Stimulated activated CD4-positive, alpha-beta T cell treated with anti-CD3 and anti-CD28 coated beads, Interleukin-2, amount 100 ng/mL, for 24 hours (primary cell): ENCODE measurements around the gene PCDH7.

Experiments
- DNase-seq, 2 donors: peaks; one replicate each; pipeline ENCODE4 v3.0.0-alpha.2; 2020

PCDH7 gene, protein sequence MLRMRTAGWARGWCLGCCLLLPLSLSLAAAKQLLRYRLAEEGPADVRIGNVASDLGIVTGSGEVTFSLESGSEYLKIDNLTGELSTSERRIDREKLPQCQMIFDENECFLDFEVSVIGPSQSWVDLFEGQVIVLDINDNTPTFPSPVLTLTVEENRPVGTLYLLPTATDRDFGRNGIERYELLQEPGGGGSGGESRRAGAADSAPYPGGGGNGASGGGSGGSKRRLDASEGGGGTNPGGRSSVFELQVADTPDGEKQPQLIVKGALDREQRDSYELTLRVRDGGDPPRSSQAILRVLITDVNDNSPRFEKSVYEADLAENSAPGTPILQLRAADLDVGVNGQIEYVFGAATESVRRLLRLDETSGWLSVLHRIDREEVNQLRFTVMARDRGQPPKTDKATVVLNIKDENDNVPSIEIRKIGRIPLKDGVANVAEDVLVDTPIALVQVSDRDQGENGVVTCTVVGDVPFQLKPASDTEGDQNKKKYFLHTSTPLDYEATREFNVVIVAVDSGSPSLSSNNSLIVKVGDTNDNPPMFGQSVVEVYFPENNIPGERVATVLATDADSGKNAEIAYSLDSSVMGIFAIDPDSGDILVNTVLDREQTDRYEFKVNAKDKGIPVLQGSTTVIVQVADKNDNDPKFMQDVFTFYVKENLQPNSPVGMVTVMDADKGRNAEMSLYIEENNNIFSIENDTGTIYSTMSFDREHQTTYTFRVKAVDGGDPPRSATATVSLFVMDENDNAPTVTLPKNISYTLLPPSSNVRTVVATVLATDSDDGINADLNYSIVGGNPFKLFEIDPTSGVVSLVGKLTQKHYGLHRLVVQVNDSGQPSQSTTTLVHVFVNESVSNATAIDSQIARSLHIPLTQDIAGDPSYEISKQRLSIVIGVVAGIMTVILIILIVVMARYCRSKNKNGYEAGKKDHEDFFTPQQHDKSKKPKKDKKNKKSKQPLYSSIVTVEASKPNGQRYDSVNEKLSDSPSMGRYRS (N-terminal part only)

DNA sequence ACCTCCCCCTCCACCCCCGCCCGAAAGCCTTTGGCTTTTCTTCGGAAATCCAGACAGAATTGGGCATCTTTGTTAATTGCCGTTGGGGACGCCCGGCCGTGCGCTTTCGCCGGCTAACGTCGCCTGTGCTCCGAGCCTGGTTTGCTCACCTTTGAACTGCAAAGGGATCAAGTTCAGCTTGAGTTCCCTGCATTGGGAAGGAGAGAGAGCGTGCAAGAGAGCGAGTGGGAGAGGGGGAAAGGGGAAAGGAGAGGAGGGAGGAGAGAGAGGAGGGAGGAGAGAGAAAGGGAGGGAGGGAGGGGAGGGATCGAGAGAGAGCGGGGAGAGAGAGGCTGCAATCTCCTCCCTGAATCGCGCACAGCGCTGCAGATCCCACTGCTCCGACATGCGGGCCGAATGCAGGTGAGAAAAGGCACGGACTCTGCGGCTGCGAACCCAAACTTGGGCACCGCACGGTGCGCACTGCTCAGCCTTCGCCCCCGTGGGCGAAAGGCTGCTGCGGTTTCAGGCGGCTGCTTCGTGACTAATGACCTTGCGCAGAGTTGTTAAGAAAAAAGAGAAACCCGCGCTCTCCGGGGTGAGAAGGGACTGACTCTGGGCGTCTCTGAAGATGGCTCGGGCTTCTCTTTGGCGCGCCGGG lies at the start of gene PCDH7:
Gene PCDH7 (plus strand): TSS at position 349 of the 640 bp plus-strand sequence. CDS start 1,054 bp downstream, outside the sequence.
- peak in 1 of 2 donors; percentile 17 for DNase-seq

DNA sequence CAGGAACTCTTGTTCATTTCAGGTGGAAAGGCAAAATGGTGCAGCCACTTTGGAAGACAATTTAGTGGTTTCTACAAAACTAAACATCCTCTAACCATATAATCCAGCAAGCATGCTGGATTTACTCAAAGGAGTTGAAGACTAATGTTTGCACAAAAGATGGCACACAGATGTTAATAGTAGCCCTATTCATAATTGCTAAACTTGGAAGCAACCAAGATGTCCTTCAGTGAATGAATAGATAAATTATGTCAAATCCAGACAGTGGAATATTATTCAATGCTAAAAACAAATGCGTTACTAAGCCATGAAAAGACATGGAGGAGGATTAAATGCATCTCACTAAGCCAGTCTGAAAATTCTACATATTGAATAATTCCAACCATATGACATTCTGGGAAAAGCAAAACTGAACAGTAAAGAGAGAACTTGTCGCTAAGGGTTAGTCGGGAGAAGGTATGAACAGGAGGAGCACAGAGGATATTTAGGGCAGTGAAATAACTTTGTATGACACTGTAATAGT lies 48.2 kb upstream of the PCDH7 start:
- DNase-seq, result no peak

DNA sequence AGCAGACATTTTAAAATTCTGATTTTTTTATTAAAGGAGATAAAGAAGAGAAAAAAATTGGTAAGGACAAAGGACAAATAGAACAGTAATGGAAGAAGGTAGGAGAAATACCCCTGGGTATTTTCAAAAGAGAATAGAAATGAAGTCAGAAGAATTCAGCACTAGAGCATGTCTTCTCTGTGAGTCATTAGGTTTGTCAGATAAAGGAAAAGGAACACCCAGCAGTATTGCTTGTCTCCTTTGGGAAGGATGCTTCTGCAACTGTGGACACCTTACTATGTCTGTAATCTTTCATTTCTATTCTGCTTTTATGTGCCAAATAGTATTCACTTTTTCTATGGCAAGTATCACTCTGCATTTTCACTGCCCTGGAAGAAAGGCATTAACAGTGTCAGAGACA lies 24.0 kb upstream of the PCDH7 start:
- DNase-seq, result no peak

DNA sequence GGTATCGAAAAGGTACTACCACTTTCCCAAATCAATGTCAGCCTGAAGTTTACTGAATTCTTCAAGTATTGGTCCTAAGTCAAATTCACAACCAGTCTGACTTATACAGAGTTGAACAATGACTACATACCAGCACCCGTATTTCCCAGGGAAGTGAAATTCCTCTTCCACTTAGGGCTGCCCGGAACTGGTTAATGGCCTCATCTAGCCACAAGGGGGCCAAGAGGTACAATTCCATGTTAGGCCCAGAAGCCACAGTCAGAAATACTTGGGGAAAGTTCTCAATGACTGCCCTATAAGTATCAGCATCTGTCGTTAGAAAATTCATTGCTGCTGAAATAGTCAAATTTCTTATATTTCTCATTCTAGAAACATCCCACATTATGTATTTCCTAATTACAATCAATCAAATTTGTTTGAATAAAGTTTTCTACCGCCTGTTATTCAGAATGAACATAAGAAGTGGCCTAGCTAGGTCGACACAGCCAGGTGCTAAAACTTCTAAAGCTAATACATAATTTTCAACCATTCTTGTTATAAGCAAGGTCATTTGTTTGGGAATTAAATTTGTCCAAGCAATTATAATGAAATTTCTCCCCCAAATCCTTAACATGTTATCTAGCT lies 5.6 kb upstream of the PCDH7 start:
- DNase-seq, result no peak

DNA sequence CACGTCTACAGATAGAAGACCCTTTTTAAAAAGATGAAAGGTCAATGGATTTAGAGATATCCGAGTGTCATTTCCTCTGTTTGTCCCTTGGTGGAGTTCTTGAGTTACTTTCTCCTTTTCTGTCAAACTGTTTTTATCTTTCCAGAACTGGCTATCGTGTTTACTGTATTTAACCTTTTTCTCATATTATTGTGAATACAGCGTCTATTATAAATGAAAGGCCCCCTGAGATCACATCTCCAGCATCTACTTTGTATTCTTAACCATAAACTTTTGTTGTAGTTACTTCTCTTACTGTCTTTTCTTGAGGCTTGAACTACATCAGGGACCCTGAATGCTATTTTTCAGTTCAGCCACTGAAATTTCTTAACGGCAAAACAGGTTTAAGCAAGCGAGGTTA lies 4.0 kb upstream of the PCDH7 start:
- DNase-seq, result no peak

DNA sequence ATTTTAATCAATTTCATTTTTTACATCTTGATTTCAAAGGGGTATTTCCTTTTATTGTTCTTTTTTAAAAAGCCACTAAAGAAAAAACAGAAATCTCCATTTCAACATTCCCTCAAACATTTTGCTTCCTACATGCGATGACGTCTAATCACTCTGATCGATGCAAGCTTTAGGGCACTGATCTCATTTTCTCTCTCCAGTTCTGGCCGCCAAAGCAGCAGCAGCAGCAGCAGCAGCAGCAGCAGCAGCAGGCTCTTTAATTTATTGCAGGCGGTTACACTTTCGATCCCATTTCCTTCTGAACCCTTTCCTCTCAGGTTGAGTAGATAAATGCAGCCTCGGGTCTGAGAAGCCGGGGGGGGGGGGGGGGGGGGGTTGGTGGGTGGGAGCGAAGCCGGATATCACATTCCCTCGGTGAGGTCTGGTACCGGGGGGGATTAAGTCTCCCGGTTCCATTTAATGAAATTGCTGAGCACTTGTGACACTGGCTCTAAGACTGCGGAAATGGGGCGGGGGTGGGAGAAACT lies 3.4 kb upstream of the PCDH7 start:
- no peak for DNase-seq

DNA sequence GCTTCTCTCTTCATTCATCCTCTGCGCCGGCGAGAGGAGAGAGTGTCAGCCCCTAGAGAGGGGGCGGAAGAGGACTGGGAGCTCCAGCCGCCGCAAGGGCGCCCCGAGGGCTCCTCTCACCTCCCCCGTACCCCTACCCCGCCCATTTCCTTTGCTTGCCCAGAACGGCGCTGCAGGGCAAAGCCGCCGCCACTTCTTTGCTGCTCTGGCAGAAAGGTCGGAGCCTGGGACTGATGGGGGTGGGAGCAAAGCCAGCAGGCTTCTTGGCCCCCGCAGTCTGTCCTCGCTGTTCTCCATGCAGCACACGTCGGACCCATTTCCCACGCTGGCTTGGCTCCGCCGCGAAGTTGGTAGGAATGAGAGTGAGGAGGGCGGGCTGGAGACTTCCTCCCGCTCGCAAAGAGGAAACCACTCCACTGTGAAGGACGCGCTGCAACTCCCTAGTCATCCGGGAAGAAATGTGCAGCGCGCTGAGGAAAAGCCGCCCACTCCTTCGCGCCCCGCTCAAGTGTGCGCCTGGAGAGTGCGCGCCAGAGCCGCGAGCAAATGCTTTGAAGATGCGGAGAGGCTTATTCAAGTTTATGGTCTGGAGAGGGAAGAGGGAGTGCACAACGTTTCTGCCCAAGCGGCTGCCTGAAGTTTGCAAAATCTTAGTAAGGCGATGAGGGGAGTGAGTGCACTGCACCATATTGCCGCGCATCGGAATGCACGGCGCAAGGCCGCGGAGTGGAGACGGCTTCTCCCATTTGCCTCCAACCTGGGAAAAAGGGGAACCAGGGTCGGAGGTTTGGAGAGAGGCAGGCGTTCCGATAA lies 2.8 kb upstream of the PCDH7 start:
- DNase-seq, result peak in 1 of 2 donors; percentile 19

DNA sequence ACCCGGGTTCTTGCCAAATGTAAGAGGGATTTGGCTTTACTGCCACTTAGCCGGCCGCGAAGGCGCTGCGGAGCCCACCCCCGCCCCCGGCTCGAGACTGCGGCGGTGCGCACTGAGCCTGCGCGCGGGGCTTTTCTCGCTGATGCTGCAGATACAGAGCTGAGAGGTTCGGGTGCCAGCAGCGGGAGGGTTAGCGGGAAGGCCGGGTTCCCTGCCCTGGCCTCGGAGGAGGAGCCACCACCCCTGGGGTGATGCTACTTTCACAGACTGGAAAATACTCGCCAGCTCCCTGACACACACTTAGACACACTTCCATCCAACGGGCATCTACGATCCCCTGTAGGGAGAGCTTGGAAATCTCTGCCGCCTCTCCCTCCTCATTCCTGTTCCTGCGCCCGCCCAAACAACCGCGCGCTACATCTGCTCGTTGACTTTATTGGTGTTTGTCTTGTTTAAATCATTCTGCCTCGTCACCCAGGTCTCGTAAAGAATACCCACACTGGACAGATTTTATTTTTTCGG lies 2.1 kb upstream of the PCDH7 start:
- peak in 1 of 2 donors; percentile 9 for DNase-seq

DNA sequence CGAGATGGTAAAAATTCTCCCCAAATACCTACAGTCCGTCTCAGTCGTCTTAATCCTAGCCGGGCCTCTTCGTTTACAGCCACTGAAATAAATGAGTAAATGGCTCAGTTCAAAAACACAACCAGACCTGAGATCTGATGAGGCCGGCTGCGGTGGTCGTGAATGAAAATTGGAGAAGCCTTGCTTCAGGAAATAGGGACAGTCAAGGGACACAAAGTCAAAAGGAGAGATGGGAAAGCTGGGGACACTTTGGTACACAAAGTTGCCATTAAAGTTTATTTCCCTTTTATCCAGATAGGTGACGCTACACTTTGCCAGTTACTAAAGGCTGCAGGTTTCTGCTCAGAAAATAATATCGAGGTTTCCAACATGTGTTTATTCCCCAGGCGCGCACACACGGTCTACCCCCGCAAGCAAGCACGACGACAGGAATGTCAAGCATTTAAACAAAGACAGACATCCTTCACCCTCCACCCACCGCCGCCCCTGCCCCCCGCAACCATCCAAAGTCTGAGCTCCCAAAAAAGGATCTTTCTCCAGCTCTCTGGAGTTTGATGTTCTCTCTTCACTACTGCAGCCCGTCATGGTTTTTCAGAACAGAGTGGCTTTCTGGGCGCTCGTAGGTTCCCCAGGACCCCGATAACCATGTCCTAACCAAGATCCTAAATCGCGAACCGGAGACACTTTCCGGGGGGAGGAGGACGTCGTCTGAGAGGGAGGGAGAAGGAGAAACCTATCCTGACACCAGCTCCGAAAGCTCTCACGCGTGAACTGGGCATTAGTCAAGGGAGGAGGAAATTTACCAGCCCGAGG lies 1.3 kb upstream of the PCDH7 start:
- no peak for DNase-seq

DNA sequence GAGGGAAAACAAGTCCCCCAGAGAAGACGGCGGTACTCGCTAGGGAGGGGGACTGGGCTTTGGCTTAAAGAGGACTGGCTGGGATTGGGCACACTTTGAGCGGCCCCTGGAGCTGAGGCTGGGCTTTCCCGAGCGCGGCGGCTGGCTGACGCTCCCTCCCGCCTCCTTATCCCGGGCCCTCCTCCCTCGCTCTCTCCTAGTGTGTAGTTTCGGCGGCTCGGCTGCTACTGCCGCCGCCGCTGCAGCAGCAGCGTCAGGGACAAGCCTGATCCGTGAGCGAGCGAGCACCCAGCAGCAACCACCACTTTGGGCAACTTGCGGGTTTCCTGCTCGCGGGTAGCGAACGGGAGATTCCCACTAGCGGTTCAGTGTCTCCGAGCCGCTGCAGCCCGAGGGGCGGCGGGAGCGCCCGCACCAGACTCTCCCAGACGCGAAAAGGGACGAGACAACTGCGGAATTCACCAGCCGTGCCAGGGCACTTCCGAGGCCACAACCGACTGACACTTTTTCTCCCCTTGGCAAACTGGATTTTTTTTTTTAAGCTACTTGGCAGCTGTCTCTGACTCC lies 632 bp upstream of the PCDH7 start:
- peak in 1 of 2 donors; percentile 16 for DNase-seq

DNA sequence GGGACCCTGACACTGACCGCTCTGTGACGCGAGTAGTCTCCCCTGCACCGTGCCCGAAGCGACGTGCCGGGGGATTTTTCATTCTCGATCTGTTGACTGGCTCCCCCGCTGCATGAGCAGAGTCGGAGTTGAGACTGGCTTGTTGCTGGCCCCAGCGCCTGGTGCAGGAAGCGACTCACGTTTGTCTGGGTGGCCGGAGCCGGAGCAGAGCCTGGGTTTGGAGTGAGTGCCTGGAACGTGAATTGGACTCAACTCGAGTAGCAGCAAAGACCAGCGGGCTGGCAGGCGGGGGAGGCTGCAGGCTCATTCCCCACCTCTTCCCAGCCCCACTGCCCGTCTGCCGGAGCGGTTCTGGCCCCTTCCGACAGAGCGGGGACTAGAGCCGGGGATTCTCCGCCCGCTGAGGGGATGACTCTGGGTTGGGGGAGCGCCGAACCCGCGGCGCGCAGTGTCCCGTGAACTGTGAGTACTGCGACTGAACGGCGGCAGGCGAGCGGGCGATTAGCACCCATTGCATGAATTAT lies 554 bp downstream of the PCDH7 start:
- DNase-seq, result peak in 1 of 2 donors; percentile 10

DNA sequence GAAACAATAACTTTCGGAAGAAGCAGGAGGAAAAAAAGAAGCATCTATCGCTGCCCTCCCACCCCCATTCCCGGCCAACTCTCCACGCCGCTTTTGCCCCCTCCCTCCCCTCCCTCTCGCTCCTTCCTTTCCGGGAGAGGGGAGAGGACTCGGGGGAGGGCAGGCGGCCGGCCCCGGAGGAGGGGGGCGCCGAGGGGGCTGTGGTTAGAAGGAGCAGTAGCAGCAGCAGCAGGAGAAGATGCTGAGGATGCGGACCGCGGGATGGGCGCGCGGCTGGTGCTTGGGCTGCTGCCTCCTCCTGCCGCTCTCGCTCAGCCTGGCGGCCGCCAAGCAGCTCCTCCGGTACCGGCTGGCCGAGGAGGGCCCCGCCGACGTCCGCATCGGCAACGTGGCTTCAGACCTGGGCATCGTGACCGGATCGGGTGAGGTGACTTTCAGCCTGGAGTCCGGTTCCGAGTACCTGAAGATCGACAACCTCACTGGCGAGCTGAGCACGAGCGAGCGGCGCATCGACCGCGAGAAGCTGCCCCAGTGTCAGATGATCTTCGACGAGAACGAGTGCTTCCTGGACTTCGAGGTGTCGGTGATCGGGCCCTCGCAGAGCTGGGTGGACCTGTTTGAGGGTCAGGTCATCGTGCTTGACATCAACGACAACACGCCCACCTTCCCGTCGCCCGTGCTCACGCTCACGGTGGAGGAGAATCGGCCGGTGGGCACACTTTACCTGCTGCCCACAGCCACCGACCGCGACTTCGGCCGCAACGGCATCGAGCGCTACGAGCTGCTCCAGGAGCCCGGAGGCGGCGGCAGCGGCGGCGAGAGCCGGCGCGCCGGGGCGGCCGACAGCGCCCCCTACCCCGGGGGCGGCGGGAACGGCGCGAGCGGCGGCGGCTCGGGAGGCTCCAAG lies 1.3 kb downstream of the PCDH7 start:
- peak in 1 of 2 donors; percentile 18 for DNase-seq

DNA sequence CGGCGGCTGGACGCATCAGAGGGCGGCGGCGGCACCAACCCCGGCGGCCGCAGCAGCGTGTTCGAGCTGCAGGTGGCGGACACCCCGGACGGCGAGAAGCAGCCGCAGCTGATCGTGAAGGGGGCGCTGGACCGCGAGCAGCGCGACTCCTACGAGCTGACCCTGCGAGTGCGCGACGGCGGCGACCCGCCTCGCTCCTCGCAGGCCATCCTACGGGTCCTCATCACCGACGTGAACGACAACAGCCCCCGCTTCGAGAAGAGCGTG lies 1.9 kb downstream of the PCDH7 start:
- no peak for DNase-seq

DNA sequence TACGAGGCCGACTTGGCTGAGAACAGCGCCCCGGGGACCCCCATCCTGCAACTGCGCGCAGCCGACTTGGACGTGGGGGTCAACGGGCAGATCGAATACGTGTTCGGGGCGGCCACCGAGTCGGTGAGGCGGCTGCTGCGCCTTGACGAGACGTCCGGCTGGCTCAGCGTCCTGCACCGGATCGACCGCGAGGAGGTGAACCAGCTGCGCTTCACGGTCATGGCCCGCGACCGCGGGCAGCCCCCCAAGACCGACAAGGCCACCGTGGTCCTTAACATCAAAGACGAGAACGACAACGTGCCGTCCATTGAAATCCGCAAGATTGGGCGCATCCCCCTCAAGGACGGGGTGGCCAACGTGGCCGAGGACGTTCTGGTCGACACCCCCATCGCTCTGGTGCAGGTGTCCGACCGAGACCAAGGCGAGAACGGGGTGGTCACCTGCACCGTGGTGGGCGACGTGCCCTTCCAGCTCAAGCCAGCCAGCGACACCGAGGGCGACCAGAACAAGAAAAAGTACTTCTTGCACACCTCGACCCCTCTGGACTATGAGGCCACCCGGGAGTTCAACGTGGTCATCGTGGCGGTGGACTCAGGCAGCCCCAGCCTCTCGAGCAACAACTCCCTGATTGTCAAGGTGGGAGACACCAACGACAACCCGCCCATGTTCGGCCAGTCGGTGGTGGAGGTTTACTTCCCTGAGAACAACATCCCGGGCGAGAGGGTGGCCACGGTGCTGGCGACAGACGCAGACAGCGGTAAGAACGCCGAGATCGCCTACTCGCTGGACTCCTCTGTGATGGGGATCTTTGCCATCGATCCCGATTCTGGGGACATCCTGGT lies 2.4 kb downstream of the PCDH7 start:
- no peak for DNase-seq

DNA sequence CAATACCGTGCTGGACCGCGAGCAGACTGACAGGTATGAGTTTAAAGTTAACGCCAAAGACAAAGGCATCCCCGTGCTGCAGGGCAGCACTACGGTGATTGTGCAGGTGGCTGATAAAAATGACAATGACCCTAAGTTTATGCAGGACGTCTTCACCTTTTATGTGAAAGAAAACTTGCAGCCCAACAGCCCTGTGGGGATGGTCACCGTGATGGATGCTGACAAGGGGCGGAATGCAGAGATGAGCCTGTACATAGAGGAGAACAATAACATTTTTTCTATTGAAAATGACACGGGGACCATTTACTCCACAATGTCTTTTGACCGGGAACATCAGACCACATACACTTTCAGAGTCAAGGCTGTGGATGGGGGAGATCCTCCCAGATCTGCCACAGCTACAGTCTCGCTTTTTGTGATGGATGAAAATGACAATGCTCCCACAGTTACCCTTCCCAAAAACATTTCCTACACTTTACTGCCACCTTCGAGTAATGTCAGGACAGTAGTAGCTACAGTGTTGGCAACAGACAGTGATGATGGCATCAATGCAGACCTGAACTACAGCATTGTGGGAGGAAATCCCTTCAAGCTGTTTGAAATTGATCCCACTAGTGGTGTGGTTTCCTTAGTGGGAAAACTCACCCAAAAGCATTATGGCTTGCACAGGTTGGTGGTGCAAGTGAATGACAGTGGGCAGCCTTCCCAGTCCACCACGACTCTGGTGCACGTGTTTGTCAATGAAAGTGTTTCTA lies 3.2 kb downstream of the PCDH7 start:
- no peak for DNase-seq

DNA sequence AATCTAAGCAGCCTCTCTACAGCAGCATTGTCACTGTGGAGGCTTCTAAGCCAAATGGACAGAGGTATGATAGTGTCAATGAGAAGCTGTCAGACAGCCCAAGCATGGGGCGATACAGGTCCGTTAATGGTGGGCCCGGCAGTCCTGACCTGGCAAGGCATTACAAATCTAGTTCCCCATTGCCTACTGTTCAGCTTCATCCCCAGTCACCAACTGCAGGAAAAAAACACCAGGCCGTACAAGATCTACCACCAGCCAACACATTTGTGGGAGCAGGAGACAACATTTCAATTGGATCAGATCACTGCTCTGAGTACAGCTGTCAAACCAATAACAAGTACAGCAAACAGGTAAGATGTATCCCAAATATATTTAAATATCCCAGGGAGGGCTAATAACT lies 4.1 kb downstream of the PCDH7 start:
- DNase-seq, result no peak

DNA sequence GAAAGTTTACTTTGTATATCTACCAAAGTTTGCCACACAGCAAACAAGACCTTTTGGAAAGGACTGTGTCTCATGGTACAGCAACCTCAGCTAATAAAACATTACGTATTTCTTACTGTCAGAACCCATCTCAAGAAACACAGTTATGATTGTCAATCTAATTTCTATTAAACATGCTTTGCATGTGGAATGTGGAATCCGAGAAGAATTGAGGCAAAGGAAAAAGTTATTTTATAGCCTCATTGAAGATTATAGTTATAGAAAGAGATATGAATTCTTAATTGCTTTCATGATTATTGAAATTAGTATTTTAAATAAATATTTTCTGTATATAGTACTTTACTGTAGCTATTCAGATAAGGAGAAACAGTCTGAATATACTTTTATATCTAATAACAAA lies 5.4 kb downstream of the PCDH7 start:
- no peak for DNase-seq
